Keratinocyte (primary cell): ENCODE measurements around the gene AKAP6. TPM values are rescaled to one million over a fixed set of nuclear protein-coding genes. Genes with fewer than 3 reads are reported as not detected.

ENCODE experiments used
- DNase-seq: peaks from one replicate; pipeline ENCODE4 v3.0.0-alpha.2; 2011; ENCODE audit warnings: low read depth, missing footprints, low spot score
- FAIRE-seq: peaks from 2 replicates; lab custom pipeline; 2011; peaks lifted over from hg19 to GRCh38; lab: Jason Lieb, UNC
- H2AFZ ChIP-seq: 2 replicates; pipeline ENCODE4 v1.6.0; 2012; ENCODE audit warnings: low read length, control low read depth, inconsistent platforms; ENCODE audit not compliant: control insufficient read depth
- H3K27ac ChIP-seq: 2 replicates; pipeline ENCODE4 v1.5.1; 2011; ENCODE audit warnings: low read length; ENCODE audit not compliant: control insufficient read depth, insufficient read depth
- H3K27me3 ChIP-seq: 3 replicates; pipeline ENCODE4 v1.6.0; 2011; ENCODE audit warnings: low read length; ENCODE audit not compliant: control insufficient read depth, insufficient read depth; ENCODE audit errors: extremely low read depth
- H3K36me3 ChIP-seq, 2 experiments: 2 replicates in 1 of 2; 3 replicates in 1 of 2; pipeline ENCODE4 v1.5.1; 2011; ENCODE audit warnings: low read length in 2 of 2, mild to moderate bottlenecking in 1 of 2; ENCODE audit not compliant: control insufficient read depth in 2 of 2, insufficient read depth in 2 of 2; ENCODE audit errors: extremely low read depth in 1 of 2
- H3K4me1 ChIP-seq: 3 replicates; pipeline ENCODE4 v1.5.1; 2011; ENCODE audit warnings: low read length; ENCODE audit not compliant: control insufficient read depth, insufficient read depth; ENCODE audit errors: extremely low read depth
- H3K4me2 ChIP-seq: 3 replicates; pipeline ENCODE4 v1.6.0; 2011; ENCODE audit warnings: low read depth, low read length; ENCODE audit not compliant: control insufficient read depth, insufficient read depth; ENCODE audit errors: extremely low read depth
- H3K4me3 ChIP-seq, 3 experiments: fragments of 200-600 bp in 1 of 3; sonication (generic) in 1 of 3; 2 replicates in 2 of 3; 3 replicates in 1 of 3; pipeline ENCODE4 v1.5.1; 2011 to 2016; ENCODE audit warnings: low read length in 3 of 3, mild to moderate bottlenecking in 3 of 3, control low read depth in 2 of 3, inconsistent platforms in 1 of 3, low read depth in 1 of 3, mixed read lengths in 1 of 3, mixed run types in 1 of 3, moderate library complexity in 1 of 3; ENCODE audit not compliant: control insufficient read depth in 2 of 3, insufficient read depth in 2 of 3; ENCODE audit errors: extremely low read depth in 1 of 3
- H3K79me2 ChIP-seq: 2 replicates; pipeline ENCODE4 v1.6.0; 2012; ENCODE audit warnings: low read length; ENCODE audit not compliant: control insufficient read depth, insufficient read depth
- H3K9ac ChIP-seq: 3 replicates; pipeline ENCODE4 v1.6.0; 2011; ENCODE audit warnings: low read length; ENCODE audit not compliant: control insufficient read depth, insufficient read depth; ENCODE audit errors: extremely low read depth
- H3K9me1 ChIP-seq: 3 replicates; pipeline ENCODE4 v1.6.0; 2011; ENCODE audit warnings: low read length; ENCODE audit not compliant: control insufficient read depth, insufficient read depth; ENCODE audit errors: extremely low read depth
- H3K9me3 ChIP-seq: 2 replicates; pipeline ENCODE4 v1.5.1; 2012; ENCODE audit warnings: low read depth, low read length; ENCODE audit not compliant: control insufficient read depth
- H4K20me1 ChIP-seq: 3 replicates; pipeline ENCODE4 v1.6.0; 2011; ENCODE audit warnings: low read length; ENCODE audit not compliant: control insufficient read depth, insufficient read depth; ENCODE audit errors: extremely low read depth
- EZH2 ChIP-seq: IDR thresholded peaks from one replicate; pipeline ENCODE4 v1.6.1; 2012; ENCODE audit warnings: inconsistent platforms, mild to moderate bottlenecking, low read length, moderate library complexity
- dilution Hi-C: fragments of 300-500 bp; cut with MboI; formaldehyde crosslinking; loops from one replicate; pipeline ENCODE4 v1.7.0; 2020; ENCODE audit warnings: low sequenced_read_pairs; ENCODE audit not compliant: extremely low pct_ligation_motif_present
- polyA plus RNA-seq, 5 experiments: library from polyadenylated mRNA; depleted of rRNA in 3 of 5; stranded (reverse) in 3 of 5; stranded (forward) in 1 of 5; unstranded in 1 of 5; fragments of >200 nt; gene quantifications; 1 replicate in 1 of 5; 2 replicates in 3 of 5; 3 replicates in 1 of 5; pipeline versions ENCODE4 v1.2.1 to v1.2.3, GENCODE V29; 2011 to 2012; ENCODE audit warnings: missing spikeins in 2 of 5, low read depth in 1 of 5, low replicate concordance in 1 of 5
- TF ChIP-seq, protein P1 (sequence below), 3 experiments: IDR thresholded peaks in 1 of 3; conservative IDR thresholded peaks in 1 of 3; optimal IDR thresholded peaks in 1 of 3; 2 replicates in 2 of 3; 3 replicates in 1 of 3; pipeline versions ENCODE3 to v1.5.1; 2011; ENCODE audit warnings: low read length in 3 of 3, mild to moderate bottlenecking in 3 of 3, moderate library complexity in 2 of 3, control low read depth in 1 of 3, inconsistent platforms in 1 of 3; ENCODE audit not compliant: insufficient read depth in 2 of 3; ENCODE audit errors: extremely low read depth in 1 of 3

The AKAP6 gene
- polyA plus RNA-seq, 1 donor (not counting 4 experiments of a cell fraction or from before 2014, with no cell fraction given) = 2.0 TPM

GRCh38 chr14:32426586-32427388 is 97.7 kb downstream of the AKAP6 start:
- no peak for FAIRE-seq
- Histone ChIP-seq H3K4me2 (no peak overlapping the region), H3K79me2 (no peaks in the 10 kb centered on the region), H3K9me3 (no peaks in the 10 kb centered on the region), H3K9ac (no peak overlapping the region), H3K4me3 (no peak overlapping the region), H2AFZ (no peak overlapping the region), H3K27me3 (no peaks in the 10 kb centered on the region), H3K9me1 (no peaks in the 10 kb centered on the region), H4K20me1 (no peaks in the 10 kb centered on the region), H3K4me1 (no peaks in the 10 kb centered on the region), H3K27ac (no peak overlapping the region), H3K36me3 (no peaks in the 10 kb centered on the region)
- no peak for DNase-seq
- dilution Hi-C loops = no loop called here
- TF ChIP-seq, protein P1, sequence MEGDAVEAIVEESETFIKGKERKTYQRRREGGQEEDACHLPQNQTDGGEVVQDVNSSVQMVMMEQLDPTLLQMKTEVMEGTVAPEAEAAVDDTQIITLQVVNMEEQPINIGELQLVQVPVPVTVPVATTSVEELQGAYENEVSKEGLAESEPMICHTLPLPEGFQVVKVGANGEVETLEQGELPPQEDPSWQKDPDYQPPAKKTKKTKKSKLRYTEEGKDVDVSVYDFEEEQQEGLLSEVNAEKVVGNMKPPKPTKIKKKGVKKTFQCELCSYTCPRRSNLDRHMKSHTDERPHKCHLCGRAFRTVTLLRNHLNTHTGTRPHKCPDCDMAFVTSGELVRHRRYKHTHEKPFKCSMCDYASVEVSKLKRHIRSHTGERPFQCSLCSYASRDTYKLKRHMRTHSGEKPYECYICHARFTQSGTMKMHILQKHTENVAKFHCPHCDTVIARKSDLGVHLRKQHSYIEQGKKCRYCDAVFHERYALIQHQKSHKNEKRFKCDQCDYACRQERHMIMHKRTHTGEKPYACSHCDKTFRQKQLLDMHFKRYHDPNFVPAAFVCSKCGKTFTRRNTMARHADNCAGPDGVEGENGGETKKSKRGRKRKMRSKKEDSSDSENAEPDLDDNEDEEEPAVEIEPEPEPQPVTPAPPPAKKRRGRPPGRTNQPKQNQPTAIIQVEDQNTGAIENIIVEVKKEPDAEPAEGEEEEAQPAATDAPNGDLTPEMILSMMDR (optimal IDR thresholded peaks at IDR 0.05 in 1 of 3, IDR thresholded peaks at IDR 0.05 in 1 of 3, conservative IDR thresholded peaks at IDR 0.05 in 1 of 3; ENCODE audit: extremely low read depth in 1 of 3, insufficient read depth in 2 of 3, low read length in 3 of 3) = no peak
- no peak for TF ChIP-seq EZH2

DNA sequence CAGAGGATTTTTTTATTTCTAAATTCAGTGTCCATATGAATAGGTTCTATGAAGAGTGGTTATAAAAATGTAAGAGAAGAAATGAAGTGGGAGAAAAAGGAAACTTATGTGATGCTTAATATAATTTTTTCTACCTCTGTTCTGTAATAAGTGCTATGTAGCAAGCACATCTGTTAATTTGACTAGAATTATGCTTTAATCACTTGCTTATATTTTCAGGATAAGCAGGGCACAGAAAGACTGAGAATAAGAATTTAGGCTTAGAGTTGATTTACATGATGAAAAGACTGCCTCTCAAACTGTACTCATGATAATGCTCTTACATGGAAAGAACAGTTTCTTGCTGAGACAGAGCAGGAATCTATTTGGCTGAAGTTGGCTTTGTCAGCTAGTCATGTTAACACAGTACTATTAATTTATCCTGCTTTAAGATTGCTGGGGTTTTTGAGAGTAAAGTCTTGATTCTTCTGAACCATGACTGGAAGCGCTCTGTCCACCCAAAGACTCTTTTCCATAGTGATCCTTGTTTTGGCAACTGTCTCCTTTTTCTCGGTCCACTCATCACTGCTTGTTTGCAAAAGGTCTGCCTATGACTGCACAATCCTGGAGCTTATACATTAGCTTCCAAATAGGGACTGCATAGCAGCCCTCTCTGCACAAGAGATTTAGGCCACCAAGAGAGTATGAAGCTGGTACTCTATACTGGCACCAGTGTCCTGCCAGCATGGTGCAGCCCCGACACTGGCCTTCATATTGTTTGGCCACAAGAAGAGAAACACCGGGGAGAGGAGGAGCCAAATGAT is 98.8 kb downstream of the AKAP6 start:
- Histone ChIP-seq H4K20me1 (no peaks in the 10 kb centered on the region), H2AFZ (no peak overlapping the region), H3K79me2 (no peaks in the 10 kb centered on the region), H3K36me3 (no peaks in the 10 kb centered on the region), H3K4me2 (no peak overlapping the region), H3K27me3 (no peaks in the 10 kb centered on the region), H3K4me3 (no peak overlapping the region), H3K9me3 (no peaks in the 10 kb centered on the region), H3K9ac (no peak overlapping the region), H3K27ac (no peak overlapping the region), H3K9me1 (no peaks in the 10 kb centered on the region), H3K4me1 (no peaks in the 10 kb centered on the region)
- FAIRE-seq (no peak), DNase-seq (no peak)
- dilution Hi-C loops = no loop called here
- TF ChIP-seq, protein P1 (optimal IDR thresholded peaks at IDR 0.05 in 1 of 3, IDR thresholded peaks at IDR 0.05 in 1 of 3, conservative IDR thresholded peaks at IDR 0.05 in 1 of 3; ENCODE audit: extremely low read depth in 1 of 3, insufficient read depth in 2 of 3, low read length in 3 of 3) = no peak
- no peak for TF ChIP-seq EZH2
